Epithelial cell of esophagus (primary cell): ENCODE measurements around the gene ZBTB20.

ENCODE experiments used
- DNase-seq: peaks from one replicate; pipeline ENCODE4 v3.0.0; 2010; ENCODE audit warnings: low read depth
- H3K4me3 ChIP-seq: 2 replicates; pipeline ENCODE4 v1.5.1; 2011; ENCODE audit warnings: mild to moderate bottlenecking, low read length, control low read depth
- CTCF ChIP-seq: IDR thresholded peaks from 2 replicates; pipeline ENCODE4 v1.5.1; 2011; ENCODE audit warnings: low read depth, mild to moderate bottlenecking, low read length, control low read depth, inconsistent platforms; ENCODE audit not compliant: insufficient read depth; ENCODE audit errors: missing control alignments

ZBTB20 gene

DNA sequence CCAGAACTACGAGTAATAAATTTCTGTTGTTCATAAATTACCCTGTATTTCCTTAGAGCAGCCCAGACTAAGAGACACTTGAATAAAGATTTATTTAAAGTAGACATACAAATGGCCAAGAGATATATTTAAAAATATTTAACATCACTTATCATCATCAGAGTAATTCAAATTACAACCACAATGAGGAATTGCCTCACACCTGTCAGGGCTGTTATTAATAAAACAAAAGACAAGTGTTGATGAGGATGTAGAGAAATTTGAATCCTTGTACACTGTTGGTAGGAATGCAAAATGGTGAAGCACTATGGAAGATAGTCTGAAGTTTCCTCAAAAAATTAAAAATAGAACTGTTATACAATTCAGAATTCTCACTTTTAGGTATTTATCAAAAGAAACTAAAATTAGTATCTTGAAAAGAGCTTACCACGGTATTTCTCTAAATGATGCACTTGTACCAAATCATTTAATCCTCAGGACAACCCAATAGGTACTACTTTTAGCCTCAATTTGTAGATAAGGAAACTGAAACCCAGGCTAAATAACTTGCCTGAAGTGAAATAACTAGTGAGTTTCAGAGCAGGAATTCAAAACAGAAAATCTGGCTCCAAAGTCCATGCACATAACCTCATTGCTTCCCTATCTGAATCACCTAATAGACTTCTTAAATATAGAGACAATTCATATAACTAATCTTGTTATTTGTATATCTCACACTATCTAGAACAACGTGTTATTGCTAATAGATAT is 69.4 kb downstream of the ZBTB20 start:
- no peak overlapping the region for H3K4me3 ChIP-seq
- TF ChIP-seq CTCF: no peak
- DNase-seq: no peak

- TF ChIP-seq CTCF: no peak
- no peak overlapping the region for H3K4me3 ChIP-seq
- DNase-seq: peak; percentile 13
Measured at GRCh38 chr3:115074502-115074901, 72.6 kb downstream of the ZBTB20 start.

- H3K4me3 ChIP-seq: no peak overlapping the region
- peak; percentile 55 for DNase-seq
- TF ChIP-seq CTCF: no peak
Measured at GRCh38 chr3:115072265-115073021, 74.6 kb downstream of the ZBTB20 start.

DNA sequence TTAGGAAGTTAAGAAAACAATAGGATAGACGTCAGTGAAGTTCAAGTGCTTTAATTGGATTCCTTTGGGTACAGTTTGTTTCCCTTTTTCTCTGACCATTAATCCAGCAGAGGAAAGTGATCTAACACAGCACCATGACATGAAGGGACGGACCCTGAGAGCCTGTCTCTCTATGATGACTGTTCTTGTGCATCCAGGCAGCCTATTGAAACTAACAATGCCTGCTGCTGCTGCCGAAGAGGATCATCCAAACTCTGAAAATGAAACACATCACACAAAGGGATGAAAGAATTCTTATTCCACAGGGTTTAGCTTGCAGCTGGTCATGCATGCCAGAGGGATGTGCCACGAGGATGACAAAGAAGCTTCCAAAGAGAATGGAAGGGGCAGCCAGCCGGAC is 75.5 kb downstream of the ZBTB20 start:
- H3K4me3 ChIP-seq: no peak overlapping the region
- DNase-seq: no peak
- no peak for TF ChIP-seq CTCF

- no peak overlapping the region for H3K4me3 ChIP-seq
- TF ChIP-seq CTCF: no peak
- DNase-seq: no peak
Measured at GRCh38 chr3:115071166-115071565, 75.9 kb downstream of the ZBTB20 start.

- H3K4me3 ChIP-seq: no peak overlapping the region
- DNase-seq: no peak
- TF ChIP-seq CTCF: no peak
Measured at GRCh38 chr3:115068799-115069198, 78.3 kb downstream of the ZBTB20 start.

GRCh38 chr3:115062412-115062956 is 84.6 kb downstream of the ZBTB20 start:
- DNase-seq: peak; percentile 8
- H3K4me3 ChIP-seq: no peak overlapping the region
- no peak for TF ChIP-seq CTCF
